GM18498 (cell line): Measurements from ENCODE around the gene AREG.
A peak's percentile ranks its signal among the peaks of the same experiment; 100 is the strongest.

Source experiments
- ATAC-seq: cut with Tn5 transposase; IDR thresholded peaks from one replicate; pipeline ENCODE4 v1.9.1; 2021; ENCODE audit warnings: mild to moderate bottlenecking, moderate library complexity; ENCODE audit not compliant: unreplicated experiment

Gene AREG

GRCh38 chr4:74456849-74457395 lies 12.0 kb downstream of the AREG start:
- ATAC-seq, result no peak

- ATAC-seq, result no peak
Observed at GRCh38 chr4:74460833-74461232, 15.9 kb downstream of the AREG start.

DNA sequence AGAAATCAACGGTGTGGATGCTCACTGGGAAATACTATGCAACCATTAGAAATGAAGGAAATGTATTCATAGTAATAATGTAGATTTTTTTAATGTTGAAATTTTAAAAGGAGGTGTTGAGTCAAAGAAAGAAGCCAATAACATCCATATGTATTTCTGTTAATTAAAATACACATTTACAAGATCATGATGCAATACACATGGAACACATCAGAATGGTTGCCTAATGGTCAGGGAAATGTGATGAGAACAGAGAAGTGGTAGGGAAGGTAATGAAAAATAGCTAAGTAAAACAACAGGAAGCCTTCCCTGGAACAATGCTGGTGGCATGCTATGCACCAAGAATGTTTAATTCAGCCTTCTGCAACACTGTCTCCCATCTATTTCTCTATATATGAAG lies 18.2 kb downstream of the AREG start:
- no peak for ATAC-seq

DNA sequence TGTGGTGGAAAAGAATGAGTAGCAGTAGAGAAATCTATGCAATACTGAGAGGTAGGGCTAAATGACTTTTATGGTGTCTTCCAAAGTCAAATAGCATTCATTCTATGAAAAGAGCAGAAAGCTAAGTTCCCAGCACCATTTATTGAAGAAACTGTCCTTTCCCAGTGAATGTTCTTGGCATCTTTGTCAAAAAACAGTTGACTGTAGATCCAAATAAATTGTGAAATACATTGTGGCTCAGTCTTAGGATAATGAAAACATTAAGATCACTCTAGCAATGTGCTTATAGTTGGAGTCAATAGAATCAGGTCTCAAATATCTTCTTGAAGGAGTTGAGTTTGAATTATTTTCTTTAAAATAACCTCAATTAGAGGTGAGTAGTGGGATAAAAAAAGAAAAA lies 19.4 kb downstream of the AREG start:
- ATAC-seq, result no peak

- no peak for ATAC-seq
Observed at GRCh38 chr4:74466242-74466641, 21.3 kb downstream of the AREG start.

DNA sequence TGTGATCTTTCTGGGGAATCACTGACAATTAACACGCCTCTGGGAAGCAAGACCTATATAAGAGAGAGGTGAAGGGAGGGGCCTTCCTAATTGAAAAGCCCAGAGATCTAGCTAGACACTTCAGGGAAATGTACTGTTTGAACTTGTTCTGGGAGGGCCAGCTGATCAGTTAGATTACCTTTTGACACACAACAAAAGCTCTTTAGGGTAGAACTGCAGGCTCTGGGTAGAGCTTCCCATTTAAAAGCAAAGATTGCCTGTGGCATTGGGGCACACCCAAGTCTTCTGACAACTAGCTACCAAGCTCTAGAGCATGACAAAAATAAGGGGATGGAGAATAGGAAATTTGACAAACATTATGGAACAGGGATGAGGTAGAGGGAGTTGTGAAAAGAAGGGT lies 26.3 kb downstream of the AREG start:
- ATAC-seq, result no peak

DNA sequence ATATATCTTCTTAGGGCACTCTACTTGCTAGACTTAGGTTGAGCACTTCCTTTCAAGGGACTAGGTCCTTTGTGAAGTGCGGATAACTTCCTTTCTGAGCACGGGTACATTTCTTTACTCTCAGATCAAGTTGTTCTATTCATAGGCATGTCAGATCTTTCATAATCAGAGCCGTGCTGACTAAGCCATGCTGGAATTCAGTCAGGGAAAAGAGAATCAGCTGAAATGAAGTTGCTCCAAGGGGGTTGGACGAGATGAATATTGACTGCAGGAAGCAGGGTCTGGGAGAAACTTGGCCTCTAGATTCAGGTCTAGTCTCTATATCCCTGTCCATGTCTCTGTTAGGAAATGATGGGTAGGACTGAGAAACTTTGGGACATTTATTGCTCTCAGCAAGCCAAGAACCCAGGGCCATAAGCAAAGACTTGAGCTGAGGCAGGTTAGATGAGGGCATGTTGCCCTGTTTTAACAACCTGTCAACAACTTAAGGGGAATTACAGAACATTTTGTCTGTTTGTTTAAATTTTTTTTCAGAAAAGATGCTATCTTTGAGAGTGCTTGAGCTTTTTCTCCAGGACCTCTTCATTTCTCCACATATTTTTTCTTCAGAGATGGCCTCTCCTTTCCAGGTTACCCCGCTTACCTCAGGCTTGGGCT lies 28.3 kb downstream of the AREG start:
- ATAC-seq, result no peak

DNA sequence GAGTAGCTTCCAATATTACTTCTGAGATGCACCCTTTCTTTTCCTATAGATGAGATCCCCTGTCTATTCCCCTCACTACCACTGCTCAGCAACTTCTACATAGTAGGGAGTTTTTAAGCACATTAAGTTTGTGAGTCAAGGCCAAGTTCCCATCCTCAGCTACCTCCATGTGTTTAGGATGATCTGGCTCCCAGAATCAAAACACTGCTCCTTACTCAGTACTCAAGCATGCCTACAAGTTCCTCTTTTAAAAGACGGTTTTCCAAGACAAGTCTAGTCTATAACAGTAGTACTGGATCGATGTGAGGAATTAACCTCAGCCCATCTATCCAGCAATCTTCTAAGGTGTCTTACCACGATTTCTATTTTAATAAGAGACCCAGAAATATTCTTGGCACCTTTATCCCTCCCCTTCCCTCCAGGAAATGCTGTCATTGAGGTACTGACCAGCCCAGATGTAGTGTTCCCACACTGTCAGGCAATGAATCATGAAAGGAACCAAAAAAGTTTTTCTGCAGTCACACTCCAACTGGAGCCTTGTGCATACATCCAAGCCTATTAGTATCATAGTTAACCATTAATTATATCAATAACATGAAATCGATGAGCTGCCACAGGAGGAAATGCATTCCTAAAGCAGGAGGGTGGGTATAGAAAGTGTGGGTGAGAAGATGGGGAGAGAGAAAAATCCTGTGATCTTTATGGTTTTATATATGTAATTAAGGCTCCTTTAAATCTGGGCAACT lies 29.6 kb downstream of the AREG start:
- ATAC-seq, result no peak

DNA sequence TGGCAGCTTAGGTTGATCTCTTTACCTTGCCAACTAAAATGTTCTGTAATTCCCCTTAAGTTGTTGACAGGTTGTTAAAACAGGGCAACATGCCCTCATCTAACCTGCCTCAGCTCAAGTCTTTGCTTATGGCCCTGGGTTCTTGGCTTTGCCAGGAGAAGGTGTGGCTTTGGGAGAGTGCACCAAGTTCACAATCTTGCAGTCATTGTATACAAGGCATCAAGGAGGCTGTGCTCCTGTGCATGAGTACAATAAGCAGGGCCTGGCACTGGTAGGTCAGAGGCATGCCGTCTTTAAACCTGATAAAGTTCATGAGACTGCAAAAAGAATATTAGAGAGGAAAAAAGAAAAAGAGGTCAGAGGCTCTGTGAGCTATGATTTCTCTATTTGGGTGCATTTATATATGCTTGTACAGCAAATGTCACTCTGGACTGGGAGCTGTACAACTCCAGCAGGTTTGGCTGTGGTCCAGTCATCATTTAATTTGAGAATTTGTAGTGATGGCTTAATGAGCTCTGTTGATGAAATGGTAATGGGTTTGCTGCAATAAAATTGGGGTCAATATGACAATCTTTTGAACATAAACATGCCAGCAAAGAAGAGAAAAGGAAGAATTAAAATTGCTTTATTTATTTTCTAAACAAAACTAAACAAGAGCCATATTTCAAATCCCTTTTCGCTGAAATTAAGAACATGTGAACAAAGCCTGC lies 30.3 kb downstream of the AREG start:
- ATAC-seq, result no peak

DNA sequence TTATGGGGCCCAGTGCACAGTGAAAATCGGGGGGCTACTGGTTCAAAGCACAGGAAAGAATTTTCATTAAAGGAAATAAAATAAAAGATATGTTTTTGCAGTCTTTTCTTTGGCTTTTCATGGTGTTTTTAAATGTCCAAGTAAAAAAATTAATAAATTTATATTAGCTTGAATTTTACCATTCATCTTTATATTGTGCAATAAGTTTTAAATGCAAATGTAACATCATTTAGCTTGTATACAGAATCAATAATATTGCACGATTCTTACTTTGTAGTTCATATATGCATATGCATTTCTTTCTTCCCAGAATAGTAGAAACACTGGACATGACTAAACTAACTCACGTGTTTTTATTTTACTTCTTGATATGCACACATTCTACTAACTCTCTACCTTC lies 31.0 kb downstream of the AREG start:
- ATAC-seq, result no peak

- no peak for ATAC-seq
Observed at GRCh38 chr4:74479009-74479408, 34.1 kb downstream of the AREG start.

DNA sequence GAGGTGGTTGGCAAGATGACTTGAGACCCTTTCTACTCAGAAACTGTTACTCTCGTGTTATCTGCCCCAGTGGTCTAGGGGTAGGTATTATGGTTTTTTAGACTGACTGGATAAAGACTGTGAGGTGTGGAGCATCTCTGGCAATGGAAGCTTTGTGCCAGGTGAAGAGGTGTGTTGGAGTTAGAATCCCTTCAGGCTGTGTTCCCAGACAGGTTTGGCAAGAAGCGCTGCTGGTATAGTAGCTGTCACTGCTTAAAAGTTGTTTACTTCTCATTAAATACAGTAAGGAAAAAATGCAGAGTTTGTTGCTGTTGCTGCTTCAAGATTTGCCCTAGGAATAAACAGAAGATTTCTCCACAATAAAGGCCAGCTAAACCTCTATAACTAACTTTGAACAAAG lies 35.3 kb downstream of the AREG start:
- ATAC-seq, result no peak

DNA sequence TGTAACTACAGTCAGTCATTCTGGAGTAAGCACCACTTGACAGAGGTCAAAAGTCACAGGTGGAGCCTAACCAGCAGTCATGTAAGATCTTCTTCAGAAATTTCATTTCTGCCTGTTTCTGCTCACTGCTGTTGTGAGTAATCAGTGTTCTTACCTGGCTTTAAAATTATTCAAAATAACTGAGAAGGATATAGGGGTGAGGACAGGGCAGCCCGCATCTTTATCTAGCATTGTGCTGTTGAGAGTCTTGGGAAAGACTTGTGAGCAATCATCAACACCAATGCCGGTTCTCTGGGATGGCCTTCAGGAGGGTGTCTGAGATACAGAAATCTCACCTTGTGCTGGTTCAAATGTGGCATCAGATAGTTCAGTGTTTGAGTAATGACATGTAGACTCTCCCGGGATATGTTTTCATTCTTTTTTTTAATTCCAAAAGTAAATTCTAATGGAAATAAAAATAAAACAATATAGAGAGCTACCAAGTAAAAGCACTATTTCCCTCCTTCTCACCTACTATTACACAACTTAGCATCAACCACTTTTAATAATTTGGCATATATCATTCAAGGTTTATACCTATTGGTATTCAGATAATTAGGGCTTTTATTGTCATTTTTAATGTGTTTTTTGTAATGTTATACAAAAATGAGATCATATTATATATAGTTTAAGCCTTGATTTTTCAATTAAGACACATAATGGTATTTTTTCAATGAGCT lies 37.1 kb downstream of the AREG start:
- no peak for ATAC-seq

DNA sequence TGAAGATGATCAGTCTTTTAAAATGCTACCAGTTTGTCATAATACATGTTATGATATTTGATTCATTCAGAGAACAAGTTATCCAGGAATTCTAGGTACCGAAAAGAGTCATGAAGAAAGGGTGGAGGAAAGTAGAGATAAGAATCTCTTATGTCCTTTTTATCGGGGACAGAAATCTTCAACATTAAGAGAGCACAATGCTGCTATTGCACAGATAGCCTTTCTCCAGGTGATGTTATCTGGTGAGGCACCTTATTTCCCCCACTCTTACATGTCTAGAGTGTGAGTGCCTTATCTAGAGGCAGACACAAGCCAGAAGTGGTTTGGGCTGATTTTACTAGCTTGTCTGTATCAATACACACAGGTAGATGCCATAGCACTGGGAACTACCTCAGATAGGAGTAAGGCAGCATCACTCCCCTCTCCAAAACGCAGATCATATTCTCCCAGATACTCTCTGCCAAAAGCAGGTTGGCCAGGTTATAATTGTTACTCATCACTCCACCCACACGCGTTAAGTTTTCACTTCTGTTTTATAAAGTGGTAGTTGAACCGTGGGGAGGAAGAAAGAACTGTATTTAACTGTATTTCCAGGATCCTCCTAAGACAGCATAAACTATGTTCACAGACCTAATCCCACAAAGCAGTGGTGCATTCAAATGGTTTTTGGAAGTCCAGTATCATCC lies 38.4 kb downstream of the AREG start:
- ATAC-seq, result no peak

DNA sequence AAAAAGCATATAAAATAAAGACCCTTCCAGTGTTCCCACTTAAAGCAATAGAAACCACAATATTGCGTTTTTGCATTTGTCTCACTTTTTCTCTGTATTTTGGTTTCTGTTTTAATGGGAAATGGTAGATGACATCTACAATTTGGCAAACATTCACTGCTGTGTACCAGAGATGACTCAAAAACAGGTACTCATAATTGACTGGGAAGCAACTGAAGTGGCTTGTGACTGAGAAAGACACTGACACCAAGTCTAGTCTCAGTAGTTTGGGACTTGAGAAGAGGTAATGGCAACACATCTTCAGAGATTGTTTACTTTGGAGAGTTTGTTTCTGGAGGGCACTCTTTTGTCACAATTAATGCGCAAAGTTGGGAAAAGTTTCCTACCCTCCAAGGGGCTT lies 42.0 kb downstream of the AREG start:
- ATAC-seq, result no peak

DNA sequence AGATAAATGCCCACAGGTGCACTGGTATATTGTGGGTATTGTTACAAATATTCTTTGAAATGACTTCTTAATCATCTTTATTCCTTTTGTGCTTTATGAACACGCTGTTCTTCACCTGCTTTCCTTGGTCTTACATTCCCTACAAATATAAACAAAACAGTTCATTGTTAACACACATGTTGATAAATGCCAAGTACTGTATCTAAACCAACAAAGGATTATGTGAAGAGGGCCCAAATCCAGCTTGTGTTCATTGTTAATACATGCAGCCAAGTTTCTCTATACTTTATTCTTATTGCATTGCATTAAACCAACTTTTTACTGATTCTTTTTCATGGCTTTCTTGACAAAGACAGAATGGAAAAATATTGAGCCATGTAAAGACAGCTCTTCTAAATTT lies 42.8 kb downstream of the AREG start:
- ATAC-seq, result no peak

DNA sequence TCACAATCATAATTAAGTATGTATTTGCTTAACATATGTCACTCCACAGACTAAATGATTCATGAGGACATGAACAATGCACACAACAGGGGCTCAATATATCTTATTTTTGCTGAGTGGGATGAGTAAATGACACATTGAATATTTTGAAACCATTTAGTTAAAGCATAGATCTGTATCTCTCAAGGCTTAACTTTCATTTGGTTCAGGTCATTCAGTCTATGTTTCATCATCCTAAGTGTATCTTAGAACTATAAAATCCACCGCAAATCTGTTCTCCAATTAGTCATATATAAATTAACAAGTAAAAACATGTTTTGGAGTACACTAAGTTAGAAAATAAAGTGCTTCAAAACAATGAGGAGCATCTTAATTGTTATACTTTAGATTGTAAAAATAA lies 45.8 kb downstream of the AREG start:
- no peak for ATAC-seq

DNA sequence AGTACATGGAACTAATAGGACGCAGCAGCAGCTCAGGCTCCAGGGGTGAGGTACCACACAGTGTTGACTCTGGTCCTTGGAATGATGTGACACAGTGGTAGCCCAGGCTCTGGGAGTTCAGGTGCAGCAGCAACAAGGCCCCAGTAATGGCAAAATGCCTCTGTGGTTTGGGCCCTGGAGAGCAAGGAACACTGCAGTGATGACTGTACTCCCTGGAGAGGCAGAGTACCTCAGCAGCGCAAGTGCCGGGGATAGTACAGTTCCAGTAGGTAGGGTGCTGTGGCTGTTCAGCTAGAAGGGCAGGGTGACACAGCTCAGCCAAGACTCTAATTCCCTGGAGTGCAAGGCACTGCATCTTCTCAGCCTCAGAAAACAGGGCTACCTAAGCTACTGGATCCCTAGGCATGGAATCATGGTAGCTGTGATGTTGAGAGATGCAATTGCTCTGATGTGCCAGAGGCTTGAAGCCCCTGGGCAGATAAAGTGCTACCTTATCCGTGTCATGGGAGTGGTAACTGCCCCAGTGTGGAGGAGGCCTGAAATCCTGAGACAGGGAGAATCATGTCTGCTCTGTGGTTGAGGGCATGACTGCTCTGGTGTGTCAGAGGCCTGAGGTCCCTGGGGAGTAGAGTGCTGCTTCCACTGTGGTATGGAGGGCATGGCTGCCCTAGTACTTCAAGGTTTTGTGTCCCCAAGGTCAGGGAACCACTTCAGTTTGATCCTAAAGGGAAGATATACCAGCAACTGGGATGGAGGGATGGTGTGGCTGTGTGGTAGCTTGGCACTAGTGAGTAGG lies 55.2 kb downstream of the AREG start:
- peak; percentile 53 for ATAC-seq

GRCh38 chr4:74501579-74501978 lies 56.6 kb downstream of the AREG start:
- ATAC-seq, result no peak

DNA sequence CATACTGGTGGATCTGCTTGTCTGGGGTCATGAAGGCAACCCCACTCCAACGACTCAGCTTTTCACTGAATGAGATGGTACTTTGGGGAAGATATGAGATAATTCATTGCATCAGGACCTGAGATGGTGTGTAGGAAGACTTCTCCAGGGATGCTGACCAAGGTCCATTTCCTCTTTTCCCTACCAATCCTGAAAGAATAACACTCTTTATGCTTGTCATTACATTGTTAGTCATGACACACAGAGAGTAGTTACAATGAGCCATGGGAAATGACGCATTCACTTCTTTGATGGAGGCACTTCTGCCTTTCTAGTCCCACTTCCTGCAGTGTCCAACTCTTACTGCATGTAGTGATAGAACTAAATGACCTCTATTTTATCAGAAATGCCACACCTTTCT lies 58.6 kb downstream of the AREG start:
- no peak for ATAC-seq
